B cell (primary cell): ENCODE measurements around the gene ESYT3.

Source experiments
- EZH2 ChIP-seq: IDR thresholded peaks from 2 replicates; pipeline ENCODE4 v1.6.1; 2012; ENCODE audit warnings: borderline replicate concordance, low read depth, mild to moderate bottlenecking, moderate library complexity, low read length; ENCODE audit not compliant: insufficient read depth, poor library complexity, severe bottlenecking
- TF ChIP-seq, protein P1 (sequence below): fragments of 200-600 bp; IDR thresholded peaks from one replicate; pipeline ENCODE4 v1.8.0; 2022; ENCODE audit warnings: antibody characterized with exemption, mild to moderate bottlenecking

DNA sequence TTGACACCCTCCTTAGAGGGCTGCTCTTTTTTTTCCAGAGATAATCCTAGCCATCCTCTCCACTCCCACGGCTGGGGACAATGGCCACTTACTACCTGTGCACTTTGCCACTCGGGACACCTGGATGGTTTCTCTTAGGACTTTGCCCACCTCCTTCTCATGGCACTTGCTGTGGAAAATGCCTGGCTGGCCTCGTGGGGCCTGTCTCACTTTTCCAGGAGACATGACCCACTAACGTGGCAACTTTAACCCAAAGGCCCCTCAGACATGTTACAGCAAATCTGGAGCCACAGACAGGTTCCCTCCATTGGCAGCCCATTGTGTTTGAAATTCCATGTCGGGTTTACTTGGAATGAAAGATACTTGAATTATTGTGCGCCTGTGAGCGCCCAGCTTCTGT lies 29.4 kb upstream of the ESYT3 start:
- TF ChIP-seq, protein P1, sequence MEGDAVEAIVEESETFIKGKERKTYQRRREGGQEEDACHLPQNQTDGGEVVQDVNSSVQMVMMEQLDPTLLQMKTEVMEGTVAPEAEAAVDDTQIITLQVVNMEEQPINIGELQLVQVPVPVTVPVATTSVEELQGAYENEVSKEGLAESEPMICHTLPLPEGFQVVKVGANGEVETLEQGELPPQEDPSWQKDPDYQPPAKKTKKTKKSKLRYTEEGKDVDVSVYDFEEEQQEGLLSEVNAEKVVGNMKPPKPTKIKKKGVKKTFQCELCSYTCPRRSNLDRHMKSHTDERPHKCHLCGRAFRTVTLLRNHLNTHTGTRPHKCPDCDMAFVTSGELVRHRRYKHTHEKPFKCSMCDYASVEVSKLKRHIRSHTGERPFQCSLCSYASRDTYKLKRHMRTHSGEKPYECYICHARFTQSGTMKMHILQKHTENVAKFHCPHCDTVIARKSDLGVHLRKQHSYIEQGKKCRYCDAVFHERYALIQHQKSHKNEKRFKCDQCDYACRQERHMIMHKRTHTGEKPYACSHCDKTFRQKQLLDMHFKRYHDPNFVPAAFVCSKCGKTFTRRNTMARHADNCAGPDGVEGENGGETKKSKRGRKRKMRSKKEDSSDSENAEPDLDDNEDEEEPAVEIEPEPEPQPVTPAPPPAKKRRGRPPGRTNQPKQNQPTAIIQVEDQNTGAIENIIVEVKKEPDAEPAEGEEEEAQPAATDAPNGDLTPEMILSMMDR: no peak
- no peak for TF ChIP-seq EZH2
